Superior temporal gyrus (tissue), 1 donor: ENCODE data around the gene CLPSL2.
A peak's percentile ranks its signal among the peaks of the same experiment; 100 is the strongest.
"Not testable (repeated sequence)": the region's sequence is repeated elsewhere in the genome, so short reads cannot be mapped to it uniquely, and the experiment has no call there.

ENCODE experiments used
- DNase-seq: peaks from one replicate; pipeline ENCODE4 v3.0.0-alpha.2; 2016; ENCODE audit errors: extremely low spot score

CLPSL2 gene, protein sequence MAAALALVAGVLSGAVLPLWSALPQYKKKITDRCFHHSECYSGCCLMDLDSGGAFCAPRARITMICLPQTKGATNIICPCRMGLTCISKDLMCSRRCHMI

DNA sequence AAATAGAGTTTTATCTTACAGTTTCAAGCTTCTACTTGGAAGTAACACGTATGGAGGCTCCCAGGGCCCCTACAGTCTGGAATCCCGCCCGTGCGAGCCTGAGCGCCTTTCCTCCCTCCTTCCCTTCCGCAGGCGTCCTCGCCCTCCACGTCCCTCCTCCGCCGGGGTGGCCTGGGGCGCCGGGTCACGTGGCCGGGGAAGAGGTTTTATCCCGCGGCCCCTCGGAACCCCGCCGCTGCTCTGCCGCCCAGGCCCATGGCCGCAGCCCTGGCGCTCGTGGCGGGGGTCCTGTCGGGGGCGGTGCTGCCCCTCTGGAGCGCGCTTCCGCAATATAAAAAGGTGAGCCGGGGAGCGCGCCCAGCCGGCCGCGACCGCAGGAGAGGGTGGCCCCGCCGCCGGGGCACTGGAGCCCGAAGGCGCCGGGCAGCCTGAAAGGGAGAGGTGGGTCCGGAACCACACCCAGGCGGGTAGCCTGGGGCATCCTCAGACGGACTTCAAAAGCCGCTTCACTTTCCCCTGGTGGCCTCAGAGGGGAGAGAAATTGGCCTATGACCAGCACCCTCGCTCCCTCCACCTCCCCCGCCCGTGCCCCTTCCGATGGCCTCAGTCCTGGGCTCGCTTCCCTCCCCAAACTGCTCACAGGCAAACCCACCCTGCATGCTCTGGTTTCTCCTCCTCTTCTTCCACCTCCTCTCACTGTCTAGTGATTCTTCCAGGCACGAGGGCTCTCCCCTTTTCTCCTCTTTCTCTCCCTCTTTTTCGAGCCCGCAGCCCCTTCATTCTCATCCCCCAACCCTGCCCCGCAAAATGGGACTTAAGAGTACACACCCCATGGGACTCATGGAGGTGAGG lies at the start of gene CLPSL2:
CLPSL2 (plus strand) TSS at position 235 of the 852 bp plus-strand sequence; CDS start at position 256, 21 bp downstream.
- no peak for DNase-seq

DNA sequence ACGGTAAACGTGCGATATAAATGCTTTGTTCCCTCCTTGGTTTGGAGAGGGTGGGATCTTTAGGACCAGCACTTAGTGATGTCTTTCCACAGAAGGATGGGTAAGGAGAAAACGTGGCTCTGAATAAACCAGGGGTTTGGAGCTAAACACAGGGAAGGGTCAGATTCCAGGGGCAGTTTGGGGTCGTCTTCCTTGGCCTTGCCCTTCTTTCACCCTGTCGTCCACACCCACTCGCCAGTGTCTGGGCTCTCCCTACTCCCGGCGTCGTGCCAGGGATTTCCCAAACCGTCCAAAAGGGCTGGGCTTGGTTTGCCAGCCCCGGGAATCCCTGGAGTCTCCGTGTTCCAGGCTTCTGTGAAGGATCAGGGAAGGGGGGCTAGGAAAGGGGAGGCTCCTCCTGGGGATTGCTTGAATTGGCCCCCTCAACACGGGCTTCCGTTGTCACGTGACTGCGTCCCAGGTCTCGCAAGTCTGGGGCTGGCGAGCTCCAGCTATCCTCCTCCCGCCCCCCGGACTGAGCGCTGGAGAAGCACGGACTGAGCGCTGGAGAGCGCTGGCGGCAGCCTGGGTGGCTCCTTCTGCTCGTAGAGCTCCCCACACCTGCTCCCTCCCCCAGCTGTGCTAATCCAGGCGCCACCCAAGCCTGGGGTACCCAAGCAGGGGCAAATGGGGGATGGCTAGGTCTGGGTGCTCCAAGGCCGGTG lies 49.0 kb upstream of the CLPSL2 start:
- DNase-seq, result peak; percentile 83

DNA sequence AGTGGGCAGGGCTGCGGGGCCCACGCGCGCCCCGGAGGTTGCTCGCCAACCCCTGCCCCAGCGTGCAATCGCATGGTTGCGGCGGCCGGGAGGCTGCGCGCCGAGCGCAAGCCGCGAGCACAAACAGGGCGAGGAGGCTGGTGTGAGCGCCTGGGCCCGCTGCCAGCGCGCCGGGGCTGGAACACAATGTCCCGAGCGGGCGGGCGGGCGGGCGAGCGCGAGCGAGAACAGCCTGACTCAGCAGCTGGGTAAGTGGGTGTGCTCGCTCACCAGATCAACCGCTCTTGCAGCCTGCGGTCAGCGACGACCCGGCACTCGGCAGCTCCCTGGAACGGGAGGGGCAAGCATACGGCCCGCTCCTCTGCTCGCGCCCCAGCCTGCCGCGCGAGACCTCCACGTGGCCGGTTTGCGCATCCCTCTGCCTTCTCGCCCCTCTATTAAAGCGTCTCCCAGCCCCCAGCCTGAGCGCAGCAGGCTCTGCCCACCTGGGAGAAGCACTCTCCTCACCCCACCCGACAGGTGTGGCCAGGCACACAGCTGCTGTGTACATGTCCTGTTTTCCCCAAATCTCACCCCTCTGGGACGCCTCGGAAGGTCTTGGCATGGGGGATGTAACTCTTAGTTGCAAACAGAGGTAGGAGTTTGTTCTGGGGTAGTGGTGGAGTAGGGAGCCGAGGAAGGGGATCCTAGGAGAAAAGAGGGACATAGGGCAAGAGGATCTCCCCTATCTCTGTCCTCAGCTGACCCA lies 48.3 kb upstream of the CLPSL2 start:
- peak; percentile 90 for DNase-seq

DNA sequence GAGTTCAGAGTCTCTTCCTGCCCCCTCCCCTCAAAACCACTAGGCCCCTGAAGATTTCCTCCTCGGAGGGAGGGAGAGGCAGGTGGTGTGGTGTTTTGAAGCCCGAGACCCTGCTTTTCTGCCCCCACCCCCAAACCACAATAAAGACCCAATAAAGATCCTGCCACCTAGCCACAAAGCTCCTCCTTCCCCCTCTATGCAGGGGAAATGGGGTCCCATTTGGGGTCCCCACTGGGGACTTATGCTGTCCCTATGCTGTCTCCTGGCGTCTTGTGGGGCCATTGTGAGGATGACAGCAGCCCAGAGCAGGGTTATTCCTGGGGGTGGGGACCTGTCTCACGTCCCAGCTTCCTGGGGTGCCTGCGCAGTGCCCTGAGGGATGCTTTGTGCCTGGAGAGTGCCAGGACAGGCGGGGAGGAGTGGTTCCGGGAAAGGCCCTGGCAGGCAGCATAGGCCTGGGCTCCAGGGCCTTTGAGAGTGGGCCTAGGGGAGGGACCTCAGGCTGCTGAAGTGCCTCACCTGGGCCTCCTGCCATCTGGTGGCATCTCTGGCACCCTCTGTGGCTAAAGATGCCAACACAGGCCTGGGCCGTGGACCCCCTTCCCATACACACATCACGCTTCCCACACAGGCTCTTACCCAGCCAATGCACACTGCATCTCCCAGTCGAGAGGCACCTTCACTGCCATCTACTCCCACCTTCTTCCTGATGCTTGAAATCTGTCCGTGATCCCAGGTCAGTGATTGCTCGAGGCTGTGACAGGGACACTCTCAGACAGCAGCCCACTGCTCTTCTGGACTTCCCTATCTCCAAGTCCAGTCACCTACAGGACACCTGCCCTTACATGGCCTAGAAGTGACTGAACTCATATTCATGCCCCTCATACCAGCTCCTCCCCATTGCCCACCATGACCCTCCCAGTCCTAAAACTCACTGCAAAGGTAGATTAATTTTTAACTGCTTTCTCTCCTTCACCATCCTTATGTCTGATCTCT lies 47.4 kb upstream of the CLPSL2 start:
- peak; percentile 49 for DNase-seq

DNA sequence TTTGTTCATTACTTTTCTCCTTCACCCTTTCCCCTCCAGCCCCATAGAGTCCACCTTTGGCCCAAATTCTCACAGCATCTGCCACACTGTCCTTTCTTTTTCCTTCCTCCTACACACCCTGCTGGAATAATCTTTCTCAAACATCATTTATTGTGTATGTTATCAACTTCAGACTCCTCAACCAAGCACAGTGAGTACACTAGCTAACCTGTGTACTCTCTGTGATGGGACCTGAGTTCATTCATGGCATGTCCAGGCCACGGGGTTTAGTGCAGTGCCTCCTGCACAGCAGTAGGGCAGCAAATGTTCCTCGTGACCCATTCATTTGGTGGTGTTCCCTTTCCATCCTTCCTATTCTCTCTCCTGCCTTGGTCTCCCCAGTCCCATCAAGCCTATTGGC lies 46.7 kb upstream of the CLPSL2 start:
- DNase-seq, result peak; percentile 44

DNA sequence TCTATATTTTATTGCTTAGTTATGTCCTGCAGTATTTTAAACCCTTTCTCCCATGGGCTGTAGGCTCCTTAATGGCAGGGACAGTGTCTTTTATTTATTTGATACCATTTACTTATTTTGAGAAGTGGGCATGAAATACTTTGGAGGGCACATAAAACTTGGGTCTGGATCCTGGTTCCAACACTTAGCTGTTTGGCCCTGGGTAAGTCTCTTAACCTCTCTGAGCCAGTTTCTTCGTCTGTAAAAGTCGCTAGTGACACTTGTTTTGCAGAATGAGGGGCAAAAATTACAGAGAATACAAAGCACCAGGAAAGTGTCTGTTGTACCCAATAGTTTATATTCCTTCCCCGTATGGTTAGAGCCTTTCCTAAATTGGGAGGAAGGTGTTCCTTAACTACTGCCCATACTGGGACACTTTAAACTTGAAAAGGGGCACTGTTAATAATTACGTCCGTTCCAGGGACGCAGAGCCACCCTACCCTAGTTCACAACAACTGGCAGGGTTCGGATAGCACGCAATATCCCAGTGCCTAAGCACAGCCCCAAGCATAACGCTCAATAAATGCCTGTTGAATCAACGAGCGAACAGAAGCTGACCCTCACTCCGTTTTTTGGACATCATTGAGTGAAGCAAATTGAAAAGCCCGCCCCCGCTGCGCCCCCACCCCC lies 45.5 kb upstream of the CLPSL2 start:
- peak; percentile 72 for DNase-seq

DNA sequence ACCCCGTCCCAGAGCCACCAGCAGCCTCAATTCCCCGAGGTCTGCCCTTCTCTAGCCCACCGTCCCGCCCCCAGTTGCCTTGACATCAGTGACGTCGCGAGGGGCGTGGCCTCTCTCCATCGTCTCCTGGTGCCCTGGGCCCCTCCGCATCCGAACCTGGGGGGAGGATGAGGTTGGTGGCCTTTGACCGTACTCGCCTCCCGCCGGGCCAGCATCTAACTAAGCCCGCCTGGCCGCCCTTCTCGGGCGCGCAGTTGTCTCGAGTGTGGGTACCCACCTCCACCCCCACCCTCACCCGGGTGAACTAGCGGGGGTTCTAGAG lies 45.0 kb upstream of the CLPSL2 start:
- peak; percentile 96 for DNase-seq

DNA sequence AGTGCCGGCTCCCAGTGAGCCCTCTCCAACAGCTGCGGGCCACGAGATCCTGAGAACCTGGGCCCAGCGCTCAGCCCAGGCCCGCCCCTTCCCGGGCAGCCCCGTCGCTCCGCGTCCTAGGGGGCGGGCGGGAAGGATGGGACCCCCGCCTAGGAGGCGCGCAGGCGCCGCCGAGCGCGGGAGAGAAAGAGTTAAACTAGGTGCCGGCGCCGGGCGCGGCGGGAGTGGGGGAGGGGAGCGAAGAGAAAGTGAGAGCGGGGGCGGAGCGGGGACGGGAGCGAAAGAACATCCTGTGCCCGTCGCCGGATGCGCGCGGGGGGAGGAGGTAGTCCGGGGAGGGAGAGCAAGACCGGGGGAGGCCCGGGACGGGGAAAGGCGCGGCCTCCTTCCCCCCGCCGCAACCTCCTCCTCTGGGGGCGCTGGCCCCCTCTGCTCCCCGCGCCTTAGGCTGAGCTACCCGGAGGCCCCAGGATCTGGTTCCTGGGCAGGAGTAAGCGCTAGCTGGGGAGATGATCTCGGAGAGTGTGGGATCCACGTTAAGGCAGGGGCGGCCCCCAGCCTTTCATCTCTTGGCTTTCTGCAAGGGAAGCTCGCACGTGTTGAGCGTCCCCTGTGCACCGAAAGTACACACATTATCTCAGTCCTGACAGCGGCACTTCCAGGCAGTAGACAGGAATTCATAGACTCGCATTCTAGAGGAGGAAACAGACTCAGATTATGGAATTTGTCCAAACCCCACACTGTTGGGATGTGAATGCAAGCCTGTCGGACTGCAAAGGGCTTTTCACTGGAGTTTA lies 44.5 kb upstream of the CLPSL2 start:
- peak; percentile 89 for DNase-seq

DNA sequence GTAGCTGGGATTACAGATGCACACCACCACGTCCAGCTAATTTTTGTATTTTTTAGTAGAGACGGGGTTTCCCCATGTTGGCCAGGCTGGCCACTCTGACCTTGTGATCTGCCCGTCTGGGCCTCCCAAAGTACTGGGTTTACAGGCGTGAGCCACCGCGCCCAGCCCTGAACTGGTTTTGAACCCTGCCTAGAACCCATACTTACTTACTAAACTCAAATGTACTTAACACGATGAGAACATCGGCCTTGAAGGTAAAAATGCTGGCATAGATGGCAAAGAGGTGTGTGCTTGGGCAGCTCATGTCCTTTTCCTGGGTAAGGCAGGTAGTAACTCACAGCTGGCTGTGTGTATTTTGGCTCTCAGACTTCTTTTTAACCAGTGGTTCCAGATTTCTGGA lies 42.8 kb upstream of the CLPSL2 start:
- no peak for DNase-seq

DNA sequence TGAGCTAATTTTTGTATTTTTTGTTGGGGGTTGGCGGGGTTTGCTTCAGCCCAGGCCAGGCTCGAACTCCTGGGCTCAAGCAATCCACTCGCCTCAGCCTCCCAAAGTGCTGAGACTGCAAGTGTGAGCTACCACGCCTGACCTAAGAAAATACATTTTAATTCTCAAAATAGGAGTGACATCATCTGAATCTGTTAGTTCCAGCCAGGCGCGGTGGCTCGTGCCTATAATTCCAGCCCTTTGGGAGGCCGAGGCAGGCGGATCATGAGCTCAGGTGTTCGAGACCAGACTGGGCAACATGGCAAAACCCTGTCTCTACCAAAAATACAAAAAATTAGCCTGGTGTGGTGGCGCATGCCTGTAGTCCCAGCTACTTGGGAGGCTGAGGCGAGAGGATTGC lies 42.1 kb upstream of the CLPSL2 start:
- not testable (repeated sequence) for DNase-seq

DNA sequence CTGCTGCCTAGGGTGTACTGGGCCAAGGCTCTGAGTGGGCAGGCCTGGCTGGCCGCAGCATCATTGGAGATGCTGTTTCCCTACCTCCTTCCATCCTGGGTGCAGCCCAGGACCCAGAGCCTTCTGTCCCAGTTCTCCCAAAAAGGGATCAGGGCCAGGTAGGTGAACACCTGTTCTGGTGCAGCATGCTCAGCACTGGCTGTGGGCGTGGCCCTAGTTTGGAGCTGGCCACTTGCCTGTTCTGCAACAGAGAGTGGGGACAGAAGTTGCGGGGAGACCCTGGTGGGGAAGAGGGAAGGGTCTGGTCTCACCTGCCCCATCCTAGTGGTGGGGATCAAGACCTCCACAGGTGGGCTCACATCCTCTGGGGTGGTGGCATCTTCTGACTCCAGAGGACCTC lies 40.9 kb upstream of the CLPSL2 start:
- DNase-seq, result no peak

DNA sequence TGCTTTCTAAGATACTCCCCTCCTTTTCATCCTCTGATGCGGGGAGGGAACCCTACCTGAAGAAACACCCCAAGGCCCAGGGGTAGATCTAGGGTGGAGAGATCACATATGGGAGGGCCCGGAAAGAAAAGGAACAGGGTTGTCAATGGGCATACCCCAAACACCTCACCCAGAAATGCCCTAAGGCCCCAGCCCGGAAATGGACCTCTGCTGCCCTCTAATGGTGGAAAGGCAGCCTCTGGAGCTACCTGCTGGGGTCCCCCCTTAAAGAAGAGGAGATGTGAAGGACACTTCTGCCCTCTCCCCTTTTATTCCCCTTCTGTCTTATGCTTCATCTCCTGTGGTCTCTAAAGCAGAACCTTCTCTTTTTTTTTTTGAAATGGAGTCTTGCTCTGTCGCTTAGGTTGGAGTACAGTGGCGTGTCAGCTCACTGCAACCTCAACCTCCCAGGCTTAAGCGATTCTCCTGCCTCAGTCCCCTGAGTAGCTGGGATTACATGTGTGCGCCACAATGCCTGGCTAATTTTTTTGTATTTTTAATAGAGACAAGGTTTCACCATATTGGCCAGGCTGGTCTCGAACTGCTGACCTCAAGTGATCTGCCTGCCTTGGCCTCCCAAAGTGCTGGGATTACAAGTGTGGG lies 40.0 kb upstream of the CLPSL2 start:
- DNase-seq, result peak; percentile 92

DNA sequence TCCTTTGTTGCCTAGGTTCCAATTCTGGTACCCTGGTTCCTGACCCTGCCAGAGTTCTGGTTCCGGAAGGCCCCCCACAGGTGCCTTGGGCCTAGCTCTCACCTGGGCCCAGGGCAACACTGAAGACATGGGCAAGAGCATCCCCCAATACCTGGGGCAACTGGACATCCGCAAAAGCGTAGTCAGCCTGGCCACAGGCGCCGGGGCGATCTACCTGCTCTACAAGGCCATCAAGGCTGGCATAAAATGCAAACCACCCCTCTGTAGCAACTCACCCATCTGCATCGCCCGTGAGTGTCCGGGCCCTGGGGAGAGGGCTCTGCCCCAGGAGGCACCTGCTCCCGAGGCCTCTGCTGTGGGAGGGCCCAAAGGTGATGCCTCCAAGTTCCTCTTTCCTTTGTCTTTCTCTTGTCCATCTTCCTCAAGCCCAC lies 39.4 kb upstream of the CLPSL2 start, which contains the start of gene ARMC12:
ARMC12 (plus strand) TSS at position 51 of the 431 bp plus-strand sequence; CDS start at position 128, 77 bp downstream.
- DNase-seq, result no peak

DNA sequence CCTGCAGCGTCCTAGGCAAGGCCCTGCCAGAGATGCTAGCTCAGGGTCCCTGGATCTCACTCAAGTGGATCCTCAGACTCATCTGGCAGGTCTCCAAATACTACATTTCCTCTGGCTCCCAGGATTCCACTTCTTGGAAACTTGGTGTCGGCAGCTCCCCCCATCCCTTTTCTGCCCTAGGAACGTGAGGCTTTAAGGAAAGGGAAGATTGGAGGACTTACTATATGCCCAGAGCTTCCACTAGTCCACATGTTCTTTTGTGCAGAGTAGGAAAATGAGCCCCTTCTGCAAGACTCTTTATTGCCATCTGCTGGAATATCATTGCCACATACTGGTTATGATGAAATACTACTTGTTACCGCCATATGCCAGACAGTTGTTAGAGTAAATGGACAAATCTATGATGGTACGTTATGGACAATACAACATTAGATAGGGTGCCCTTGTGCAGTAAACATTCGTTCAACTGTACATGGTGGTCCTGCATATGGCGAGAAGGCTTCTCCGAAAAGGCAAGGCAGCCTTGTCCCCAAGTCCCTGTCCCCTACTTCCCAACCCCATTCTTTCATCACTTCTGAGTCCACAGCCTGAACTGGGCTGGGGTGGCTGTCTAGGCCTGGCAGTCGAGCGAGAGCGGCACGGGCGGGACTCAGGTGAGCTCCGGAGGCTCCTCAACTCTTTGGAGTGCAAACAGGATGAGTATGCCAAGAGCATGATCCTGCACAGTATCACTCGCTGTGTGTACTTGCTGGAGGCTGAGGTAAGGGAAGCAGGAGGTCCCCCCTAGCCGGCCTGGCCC lies 38.8 kb upstream of the CLPSL2 start:
- DNase-seq, result peak; percentile 94

DNA sequence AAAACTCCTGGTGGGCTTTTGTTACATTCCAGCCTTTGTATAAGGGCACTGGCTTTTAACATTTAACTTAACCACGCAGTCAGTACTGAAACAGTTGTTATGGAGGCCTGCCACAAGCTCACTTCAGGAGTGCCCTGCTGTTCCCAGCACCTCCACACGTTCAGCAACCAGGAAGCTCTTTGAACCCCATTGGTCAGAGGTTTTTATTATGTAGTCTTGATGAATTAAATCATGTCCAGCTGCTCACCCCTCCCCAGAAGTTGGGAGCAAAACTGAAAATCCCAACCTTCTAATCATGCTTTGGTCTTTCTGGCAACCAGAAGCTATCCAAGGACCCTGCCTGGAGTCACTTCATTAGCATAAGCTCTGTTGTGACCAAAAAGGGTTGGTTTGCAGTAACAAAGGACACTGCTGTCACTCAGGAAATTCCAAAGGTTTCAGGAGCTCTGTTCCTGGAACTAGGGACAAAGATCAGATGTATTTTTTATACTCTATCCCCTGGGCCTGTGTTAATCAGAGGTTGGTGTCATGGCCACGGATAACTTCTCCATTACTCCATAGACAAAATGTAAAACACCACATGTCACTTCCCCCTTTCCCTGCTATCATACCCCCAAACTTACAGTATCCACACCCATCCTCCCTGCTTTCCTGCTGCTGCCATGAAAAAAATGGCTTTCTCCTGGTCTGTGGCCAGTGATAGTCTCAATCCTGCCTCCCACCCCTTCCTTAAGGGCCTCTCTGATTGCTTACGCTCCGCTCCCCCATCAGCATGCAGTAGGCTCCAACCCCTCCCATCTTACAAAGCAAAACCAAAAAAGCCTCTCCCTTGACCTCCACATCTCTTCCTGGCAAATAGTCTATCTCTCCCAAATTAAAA lies 36.5 kb upstream of the CLPSL2 start:
- no peak for DNase-seq

DNA sequence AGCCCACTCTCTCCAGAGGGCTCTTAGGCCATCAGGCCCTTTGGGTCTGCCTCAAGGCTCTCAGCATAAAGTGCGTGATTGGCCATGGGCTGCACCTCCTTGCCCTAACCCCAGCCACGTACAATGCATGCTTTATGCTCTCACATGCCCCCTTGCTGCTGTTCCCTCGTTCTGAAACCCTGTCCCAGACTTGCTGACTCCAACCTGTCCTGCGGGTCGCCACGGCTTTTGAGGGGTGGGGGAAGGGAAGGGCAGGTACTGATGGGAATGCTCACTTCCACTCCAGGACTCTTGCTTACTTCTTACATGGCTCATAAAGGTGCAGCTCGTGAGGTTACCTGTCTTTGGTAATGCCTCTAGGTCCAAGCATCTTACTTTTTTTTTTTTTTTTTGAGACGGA lies 33.6 kb upstream of the CLPSL2 start:
- DNase-seq, result no peak

DNA sequence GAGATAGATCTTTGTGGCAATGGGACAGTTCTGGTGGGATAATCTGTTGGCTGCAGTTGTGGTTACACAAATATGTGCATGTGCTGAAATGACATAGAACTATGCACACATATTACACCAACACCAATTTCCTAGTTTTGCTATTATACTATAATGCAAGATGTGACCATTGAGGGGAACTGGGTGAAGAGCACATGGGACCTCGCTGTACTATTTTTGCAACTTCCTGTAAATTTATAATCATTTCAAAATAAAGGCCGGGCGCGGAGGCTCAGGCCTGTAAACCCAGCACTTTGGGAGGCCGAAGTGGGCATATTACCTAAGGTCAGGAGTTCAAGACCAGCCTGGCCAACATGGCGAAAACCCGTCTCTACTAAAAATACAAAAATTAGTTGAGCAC lies 30.9 kb upstream of the CLPSL2 start:
- DNase-seq, result no peak
